GM19468 (cell line): ENCODE results near the gene ZNF525.
"Not testable (repeated sequence)": the region's sequence is repeated elsewhere in the genome, so short reads cannot be mapped to it uniquely, and the experiment has no call there.

Experiments
- ATAC-seq: cut with Tn5 transposase; IDR thresholded peaks from one replicate; pipeline ENCODE4 v1.9.1; 2021; ENCODE audit warnings: mild to moderate bottlenecking, moderate library complexity, moderate number of reproducible peaks; ENCODE audit not compliant: unreplicated experiment; ENCODE audit errors: extremely low read depth

Gene ZNF525

GRCh38 chr19:53394974-53395839 is 29.7 kb downstream of the ZNF525 start, which contains the start of gene ZNF765:
Gene ZNF765, plus strand, starts transcription at chr19:53395149. Its CDS starts 2,867 bp downstream, at chr19:53398016.
- peak; percentile 93 for ATAC-seq

- ATAC-seq = not testable (repeated sequence)
Measured at GRCh38 chr19:53395840-53396524, 30.5 kb downstream of the ZNF525 start.

GRCh38 chr19:53396525-53396868 is 31.0 kb downstream of the ZNF525 start:
- ATAC-seq = no peak

GRCh38 chr19:53397918-53398317 is 32.4 kb downstream of the ZNF525 start:
- ATAC-seq = not testable (repeated sequence)

- no peak for ATAC-seq
Measured at GRCh38 chr19:53409505-53410204, 44.1 kb downstream of the ZNF525 start.

GRCh38 chr19:53420520-53421315 is 55.2 kb downstream of the ZNF525 start:
- not testable (repeated sequence) for ATAC-seq

GRCh38 chr19:53422551-53422950 is 57.0 kb downstream of the ZNF525 start:
- no peak for ATAC-seq

GRCh38 chr19:53423074-53423473 is 57.6 kb downstream of the ZNF525 start:
- not testable (repeated sequence) for ATAC-seq

- not testable (repeated sequence) for ATAC-seq
Measured at GRCh38 chr19:53423680-53424079, 58.2 kb downstream of the ZNF525 start.

GRCh38 chr19:53424968-53425597 is 59.6 kb downstream of the ZNF525 start:
- no peak for ATAC-seq

GRCh38 chr19:53431399-53432087 is 66.0 kb downstream of the ZNF525 start, which contains the start of gene ZNF761:
Gene ZNF761, plus strand, starts transcription at chr19:53431984. Its CDS starts 15,285 bp downstream, at chr19:53447269.
- ATAC-seq = peak; percentile 69

GRCh38 chr19:53432088-53432661 is 66.7 kb downstream of the ZNF525 start:
- ATAC-seq = no peak
